ENCODE results near the gene THEM4. TPM values are rescaled to one million over a fixed set of nuclear protein-coding genes. Genes with fewer than 3 reads are reported as not detected.

The THEM4 gene
- total RNA-seq, 2 experiments from 2014 or later = 24.0 to 24.5 TPM

DNA sequence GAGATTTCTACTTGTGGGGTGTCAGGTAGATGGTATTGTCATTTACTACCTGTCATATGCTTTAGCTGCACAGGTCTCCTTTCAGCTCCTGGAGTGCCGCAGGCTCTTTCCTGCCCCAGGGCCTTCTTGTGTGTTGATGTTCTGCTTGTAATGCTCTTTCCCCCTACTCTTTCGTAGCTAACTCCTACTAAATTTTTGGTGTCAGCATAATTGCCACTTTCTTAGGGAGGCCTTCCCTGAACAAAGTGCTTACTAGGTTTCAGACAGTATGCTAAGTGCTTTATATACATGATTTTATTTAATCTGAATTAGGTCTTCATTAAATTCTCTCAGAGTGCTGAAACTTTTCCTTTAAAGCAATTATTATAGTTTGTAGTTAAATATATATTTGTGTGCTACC, 4.8 kb upstream of the THEM4 start:
- peaks cover 10% of the 10 kb centered on the region for H3K4me1 Mint-ChIP-seq (ENCODE audit: low read depth)
- H3K4me3 Mint-ChIP-seq = no peak overlapping the region
- Histone ChIP-seq H3K27ac (ENCODE audit: low read depth in 1 of 2, low read length in 2 of 2) (no peak overlapping the region), H3K4me1 (ENCODE audit: insufficient read depth, low read length) (peaks cover 8% of the 10 kb centered on the region), H3K27me3 (ENCODE audit: control insufficient read depth in 1 of 2, insufficient read depth in 2 of 2, low read length in 2 of 2) (no peaks in the 10 kb centered on the region), H3K4me3 (ENCODE audit: low read length) (no peak overlapping the region), H3K36me3 (ENCODE audit: insufficient read depth, low read length) (no peaks in the 10 kb centered on the region), H3K9me3 (ENCODE audit: control insufficient read depth in 1 of 2, insufficient read depth in 1 of 2, low read length in 2 of 2) (no peaks in the 10 kb centered on the region)
- no peak for DNase-seq
- ChIA-PET POLR2A (no interaction called here), CTCF (interaction anchor here (0.6 kb wide), 1 partner anchor 519 kb away, joined by 3 read pairs; no protein-coding TSS in a partner anchor)
- TF ChIP-seq, protein P1, sequence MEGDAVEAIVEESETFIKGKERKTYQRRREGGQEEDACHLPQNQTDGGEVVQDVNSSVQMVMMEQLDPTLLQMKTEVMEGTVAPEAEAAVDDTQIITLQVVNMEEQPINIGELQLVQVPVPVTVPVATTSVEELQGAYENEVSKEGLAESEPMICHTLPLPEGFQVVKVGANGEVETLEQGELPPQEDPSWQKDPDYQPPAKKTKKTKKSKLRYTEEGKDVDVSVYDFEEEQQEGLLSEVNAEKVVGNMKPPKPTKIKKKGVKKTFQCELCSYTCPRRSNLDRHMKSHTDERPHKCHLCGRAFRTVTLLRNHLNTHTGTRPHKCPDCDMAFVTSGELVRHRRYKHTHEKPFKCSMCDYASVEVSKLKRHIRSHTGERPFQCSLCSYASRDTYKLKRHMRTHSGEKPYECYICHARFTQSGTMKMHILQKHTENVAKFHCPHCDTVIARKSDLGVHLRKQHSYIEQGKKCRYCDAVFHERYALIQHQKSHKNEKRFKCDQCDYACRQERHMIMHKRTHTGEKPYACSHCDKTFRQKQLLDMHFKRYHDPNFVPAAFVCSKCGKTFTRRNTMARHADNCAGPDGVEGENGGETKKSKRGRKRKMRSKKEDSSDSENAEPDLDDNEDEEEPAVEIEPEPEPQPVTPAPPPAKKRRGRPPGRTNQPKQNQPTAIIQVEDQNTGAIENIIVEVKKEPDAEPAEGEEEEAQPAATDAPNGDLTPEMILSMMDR (IDR thresholded peaks at IDR 0.05) = no peak
- ATAC-seq (ENCODE audit: poor library complexity) = no peak
- no peak overlapping the region for H3K27ac Mint-ChIP-seq
- no peaks in the 10 kb centered on the region for H3K9me3 Mint-ChIP-seq
- no peaks in the 10 kb centered on the region for H3K27me3 Mint-ChIP-seq
- H3K36me3 Mint-ChIP-seq (ENCODE audit: low read depth) = peaks cover 7% of the 10 kb centered on the region
- intact Hi-C loops (cut with DNase I, micrococcal nuclease) = no loop called here

DNA sequence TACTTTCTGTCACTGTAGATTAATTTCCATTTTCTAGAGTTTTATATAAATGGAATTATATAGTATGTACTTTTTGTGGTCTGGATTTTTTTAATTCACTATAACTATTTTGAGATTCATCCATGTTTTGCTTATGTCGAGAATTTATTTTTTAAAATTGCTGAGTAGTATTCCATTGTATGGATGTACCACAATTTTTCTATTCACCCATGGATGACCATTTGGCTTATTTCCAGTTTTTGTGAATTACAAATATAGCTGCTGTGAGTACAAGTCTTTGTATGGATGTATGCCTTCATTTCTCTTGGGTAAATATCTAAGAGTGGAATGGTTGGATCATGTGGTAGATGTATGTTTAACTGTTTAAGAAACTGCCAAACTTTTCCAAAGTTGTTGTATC, 3.7 kb upstream of the THEM4 start:
- POLR2A ChIA-PET = no interaction called here
- peaks cover 16% of the 10 kb centered on the region for H3K4me1 ChIP-seq (ENCODE audit: insufficient read depth, low read length)
- TF ChIP-seq, protein P1 (IDR thresholded peaks at IDR 0.05) = no peak
- peaks cover 1 to 4% of the 10 kb centered on the region in 2 experiments for H3K9me3 ChIP-seq (ENCODE audit: control insufficient read depth in 1 of 2, insufficient read depth in 1 of 2, low read length in 2 of 2)
- intact Hi-C loops (cut with DNase I, micrococcal nuclease) = no loop called here
- peaks cover under 1% of the 10 kb centered on the region for H3K36me3 ChIP-seq (ENCODE audit: insufficient read depth, low read length)
- Mint-ChIP-seq H3K4me1 (ENCODE audit: low read depth) (peaks cover 20% of the 10 kb centered on the region), H3K4me3 (peak overlapping the region; percentile 2), H3K27ac (no peak overlapping the region), H3K36me3 (ENCODE audit: low read depth) (peaks cover 17% of the 10 kb centered on the region), H3K9me3 (peaks cover 3% of the 10 kb centered on the region), H3K27me3 (no peaks in the 10 kb centered on the region)
- H3K4me3 ChIP-seq (ENCODE audit: low read length) = no peak overlapping the region
- no peaks in the 10 kb centered on the region for H3K27me3 ChIP-seq (ENCODE audit: control insufficient read depth in 1 of 2, insufficient read depth in 2 of 2, low read length in 2 of 2)
- CTCF ChIA-PET = interaction anchor here (1.9 kb wide), 1 partner anchor 15 kb away, joined by 4 read pairs; no protein-coding TSS in a partner anchor
- no peak overlapping the region for H3K27ac ChIP-seq (ENCODE audit: low read depth in 1 of 2, low read length in 2 of 2)
- DNase-seq (no peak), ATAC-seq (ENCODE audit: poor library complexity) (no peak)

- no peaks in the 10 kb centered on the region for H3K27me3 Mint-ChIP-seq
- POLR2A ChIA-PET = interaction anchor here (0.8 to 8.1 kb wide), 11 partner anchors 11 to 145 kb away, joined by 3 to 106 read pairs (median 5); partner anchors contain the start of genes C2CD4D and MRPL9
- peaks cover 9 to 23% of the 10 kb centered on the region in 2 experiments for H3K9me3 ChIP-seq (ENCODE audit: control insufficient read depth in 1 of 2, insufficient read depth in 1 of 2, low read length in 2 of 2)
- peak overlapping the region; percentile 70 for H3K4me3 ChIP-seq (ENCODE audit: low read length)
- peak overlapping the region; percentile 89 for H3K27ac Mint-ChIP-seq
- peak overlapping the region; percentile 88 for H3K4me3 Mint-ChIP-seq
- intact Hi-C loops (cut with DNase I, micrococcal nuclease) = no loop called here
- ATAC-seq (ENCODE audit: poor library complexity) (no peak), DNase-seq (peak in 1 of 14 experiments; percentile 14)
- TF ChIP-seq, protein P1 (IDR thresholded peaks at IDR 0.05) = no peak
- peaks cover 56% of the 10 kb centered on the region for H3K36me3 Mint-ChIP-seq (ENCODE audit: low read depth)
- peaks cover 10% of the 10 kb centered on the region for H3K36me3 ChIP-seq (ENCODE audit: insufficient read depth, low read length)
- no peak overlapping the region for H3K27ac ChIP-seq (ENCODE audit: low read depth in 1 of 2, low read length in 2 of 2)
- CTCF ChIA-PET = interaction anchor here (1.5 to 3.2 kb wide), 5 partner anchors 9 to 88 kb away, joined by 7 to 27 read pairs (median 8); no protein-coding TSS in a partner anchor
- peaks cover 3% of the 10 kb centered on the region for H3K9me3 Mint-ChIP-seq
- H3K4me1 Mint-ChIP-seq (ENCODE audit: low read depth) = peaks cover 59% of the 10 kb centered on the region
- no peaks in the 10 kb centered on the region for H3K27me3 ChIP-seq (ENCODE audit: control insufficient read depth in 1 of 2, insufficient read depth in 2 of 2, low read length in 2 of 2)
- peaks cover 46% of the 10 kb centered on the region for H3K4me1 ChIP-seq (ENCODE audit: insufficient read depth, low read length)
Observed at GRCh38 chr1:151908228-151908691, 1.1 kb downstream of the THEM4 start.
